SKM-1 treated with dmso at 0.1 percent for 144 hours (cell line): Measurements from ENCODE around the gene ATPAF2.
A peak's percentile ranks its signal among the peaks of the same experiment; 100 is the strongest.

Source experiments
- DNase-seq: peaks from one replicate; lab custom pipeline; 2025; ENCODE audit not compliant: unreplicated experiment; lab: John Stamatoyannopoulos, UW

ATPAF2 gene

DNA sequence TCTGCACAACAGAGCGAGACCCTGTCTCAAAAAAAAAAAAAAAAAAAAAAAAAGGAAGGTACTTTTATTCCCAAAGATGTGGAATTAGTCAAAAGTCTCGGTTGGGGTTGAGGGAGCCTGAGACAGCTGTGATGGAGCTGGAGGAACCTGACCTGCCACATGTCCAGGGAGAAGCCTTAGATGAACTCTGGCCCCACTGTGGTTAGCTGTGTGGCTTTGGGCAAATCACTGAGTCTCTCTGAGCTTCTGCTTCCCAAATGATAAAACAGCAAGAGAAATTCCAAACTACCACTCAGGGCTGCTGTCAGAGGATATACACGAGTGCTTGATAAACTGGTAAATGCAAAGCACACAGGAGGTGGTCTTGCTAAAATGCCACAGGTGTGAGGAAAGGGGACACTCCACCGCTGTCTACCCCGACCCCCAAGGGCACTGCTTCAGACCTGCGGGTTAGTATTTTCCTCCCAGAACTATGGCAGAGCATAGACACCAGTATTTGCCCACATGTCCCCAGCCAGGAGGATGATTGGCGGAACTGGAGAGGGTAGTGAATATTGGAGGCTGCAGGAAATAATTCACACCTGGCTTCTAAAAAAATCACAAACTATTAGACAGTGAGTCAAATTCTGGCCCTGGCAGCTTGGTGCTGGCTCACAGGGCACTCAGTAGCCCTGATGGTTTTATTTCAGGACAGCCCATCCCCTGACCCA is 51.6 kb downstream of the ATPAF2 start:
- no peak for DNase-seq

- no peak for DNase-seq
Observed at GRCh38 chr17:17985555-17985954, 53.4 kb downstream of the ATPAF2 start.

- DNase-seq: no peak
Observed at GRCh38 chr17:17985153-17985552, 53.8 kb downstream of the ATPAF2 start.

DNA sequence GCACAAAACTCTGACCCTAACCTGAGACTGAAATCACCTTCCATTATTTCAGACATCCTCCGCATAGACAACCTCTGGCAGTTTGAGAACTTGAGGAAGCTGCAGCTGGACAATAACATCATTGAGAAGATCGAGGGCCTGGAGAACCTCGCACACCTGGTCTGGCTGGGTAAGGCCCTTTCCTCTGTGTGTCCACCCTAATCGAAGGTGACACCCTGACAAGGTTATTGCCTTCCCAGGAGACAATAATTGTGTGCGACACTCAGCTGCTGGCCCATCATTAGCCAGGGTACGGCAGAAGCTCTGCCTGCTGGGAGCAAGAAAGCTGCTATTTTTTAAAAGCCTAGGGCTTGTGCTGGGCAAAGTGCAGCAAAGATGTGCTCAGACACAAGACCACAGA is 55.2 kb downstream of the ATPAF2 start:
- no peak for DNase-seq

DNA sequence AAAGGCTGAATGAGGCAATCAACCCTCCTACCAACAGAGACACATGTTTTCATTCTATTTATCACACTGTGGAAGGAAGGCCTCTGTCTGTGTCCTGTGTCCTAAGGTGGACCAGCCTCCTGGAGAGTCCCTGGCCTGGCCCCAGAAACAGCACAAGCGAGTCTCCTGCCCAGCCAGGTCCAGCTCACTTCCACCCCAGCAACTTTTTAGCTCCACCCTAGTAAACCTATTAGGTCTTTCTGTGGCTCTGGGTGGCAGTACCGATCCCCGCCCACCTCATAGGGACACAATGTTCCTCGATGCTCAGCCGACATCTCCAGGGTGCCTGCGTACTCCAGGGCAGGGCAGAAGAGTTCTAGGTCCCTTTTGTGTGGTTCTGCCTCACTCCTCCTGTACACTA is 55.6 kb downstream of the ATPAF2 start:
- no peak for DNase-seq

GRCh38 chr17:17982801-17983200 is 56.2 kb downstream of the ATPAF2 start:
- DNase-seq: no peak

- no peak for DNase-seq
Observed at GRCh38 chr17:17981330-17981729, 57.6 kb downstream of the ATPAF2 start.

- DNase-seq: no peak
Observed at GRCh38 chr17:17979778-17980177, 59.2 kb downstream of the ATPAF2 start.

- peak; percentile 73 for DNase-seq
Observed at GRCh38 chr17:17978481-17979424, 60.2 kb downstream of the ATPAF2 start.

- no peak for DNase-seq
Observed at GRCh38 chr17:17976931-17977570, 61.9 kb downstream of the ATPAF2 start.

DNA sequence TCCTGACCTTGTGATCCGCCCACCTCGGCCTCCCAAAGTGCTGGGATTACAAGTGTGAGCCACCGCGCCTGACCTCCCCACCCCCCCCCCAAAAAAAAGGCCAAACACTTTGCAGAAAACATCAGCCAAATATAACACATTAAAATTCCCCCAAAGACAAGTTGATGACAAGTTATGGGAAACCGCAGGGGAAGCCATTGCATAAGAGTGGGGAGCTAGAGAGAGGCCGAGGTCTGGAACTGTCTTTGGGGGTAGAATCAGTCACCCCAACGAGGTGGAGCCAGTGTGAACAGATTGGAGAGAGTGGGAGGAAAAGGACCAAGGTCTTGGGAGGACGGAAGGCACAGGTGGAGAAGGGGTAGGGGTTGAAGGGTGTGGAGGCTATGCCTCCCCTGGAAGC is 63.5 kb downstream of the ATPAF2 start:
- peak; percentile 56 for DNase-seq

GRCh38 chr17:17972952-17973254 is 66.1 kb downstream of the ATPAF2 start:
- no peak for DNase-seq

DNA sequence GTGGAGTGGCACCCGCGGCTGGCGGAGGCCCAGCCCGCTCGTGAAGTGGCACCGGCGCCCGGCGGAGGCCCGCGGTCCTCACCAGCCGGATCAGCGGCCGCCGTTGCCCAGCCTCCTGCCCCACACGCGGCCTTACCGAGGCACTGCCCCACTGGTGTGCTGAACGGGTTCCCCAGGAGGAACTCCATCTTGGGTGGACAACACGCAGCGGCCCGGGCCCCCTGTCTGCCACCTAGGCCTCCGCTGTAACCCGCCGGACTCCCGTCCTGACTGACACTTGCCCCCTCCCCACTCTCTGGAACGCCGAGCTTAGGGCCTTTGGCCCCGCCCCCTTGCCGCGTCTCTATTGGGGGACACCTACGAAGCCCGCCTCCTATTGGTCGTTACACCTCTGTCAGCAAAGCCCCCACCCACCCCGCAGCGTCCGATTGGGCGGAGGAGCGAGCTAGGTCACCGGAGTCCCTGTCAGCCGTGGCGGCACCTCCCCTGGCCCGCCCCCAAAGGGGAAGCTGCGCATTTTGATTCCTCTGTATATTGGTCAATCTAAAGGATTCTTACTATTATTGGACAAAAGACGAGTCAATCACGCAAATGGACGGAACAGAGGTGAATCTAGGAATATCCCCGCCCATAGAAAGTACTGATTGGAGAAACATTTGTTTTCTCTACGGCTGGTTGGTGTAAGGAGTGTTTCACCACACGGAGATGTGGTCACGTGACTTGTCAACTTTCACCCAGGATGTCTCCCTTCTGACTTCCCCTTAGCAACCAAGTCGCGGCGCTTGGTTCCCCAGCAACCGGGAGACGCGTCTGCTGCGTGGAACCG is 66.6 kb downstream of the ATPAF2 start, which contains the start of the genes DRC3 and TOM1L2:
DRC3 (plus strand) TSS at position 737 of the 826 bp plus-strand sequence. CDS start 4,737 bp downstream, outside the sequence.
TOM1L2 (minus strand) TSS at position 275 of the 826 bp plus-strand sequence; CDS start at position 188, 87 bp downstream.
- peak; percentile 100 for DNase-seq

GRCh38 chr17:17971431-17972125 is 67.4 kb downstream of the ATPAF2 start:
- DNase-seq: no peak

DNA sequence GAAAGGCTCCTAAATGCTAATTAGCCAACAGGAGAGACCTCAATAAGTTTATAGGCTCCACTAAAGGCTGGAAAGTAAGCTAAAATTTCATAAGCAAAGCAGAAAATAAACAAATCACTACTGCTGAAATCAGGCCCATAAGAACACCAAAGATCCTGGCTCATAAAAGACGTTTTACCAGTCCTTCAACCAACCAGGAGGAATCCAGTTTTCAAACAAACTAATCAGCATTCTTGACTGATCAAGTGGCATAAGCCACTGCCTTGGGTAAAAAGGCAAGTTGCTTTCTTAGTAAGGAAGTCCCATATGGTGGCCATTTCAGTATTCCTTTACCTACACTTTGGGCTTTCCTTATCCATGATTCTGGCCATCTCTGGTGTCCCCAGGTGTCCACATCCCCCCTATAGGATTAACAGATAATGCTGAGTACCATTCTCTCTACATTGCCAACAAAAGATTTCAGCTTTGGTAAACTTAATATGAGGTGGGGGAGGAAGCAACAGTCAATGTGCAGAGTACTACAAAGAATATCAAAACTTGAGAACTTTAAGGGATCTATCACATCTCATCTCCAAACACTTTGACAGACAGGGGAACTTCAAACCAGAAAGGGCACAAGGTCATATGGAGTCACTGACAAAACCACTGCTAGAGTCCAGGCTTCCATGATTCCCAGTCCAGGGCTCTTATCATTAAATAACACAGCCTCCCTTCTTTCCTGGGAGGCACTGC is 68.1 kb downstream of the ATPAF2 start:
- no peak for DNase-seq
